Naive thymus-derived CD8-positive, alpha-beta T cell (primary cell): ENCODE data around the gene TTLL9. TPM values are rescaled to one million over a fixed set of nuclear protein-coding genes. Genes with fewer than 3 reads are reported as not detected.

ENCODE experiments used
- ATAC-seq, 2 donors: fragments of 150-1000 bp; cut with Tn5 transposase in 1 of 2; sonication (Bioruptor Pico), chemical (Tn5 transposase) in 1 of 2; 1 replicate in 1 of 2; 2 replicates in 1 of 2; pipeline ENCODE4 v1.10.0; 2021; ENCODE audit warnings: mild to moderate bottlenecking in 2 of 2, moderate library complexity in 2 of 2
- POLR2A ChIA-PET: fragments of 350-600 bp; sonication (Branson Sonifier 250); formaldehyde crosslinking; loops from one replicate; lab custom pipeline; 2021; ENCODE audit warnings: antibody characterized with exemption; lab: Charles Lee
- DNase-seq, 10 donors: peaks; one replicate each; pipeline versions ENCODE4 v3.0.0 to v3.0.0-alpha.2; 2020 to 2022
- H3K27ac Mint-ChIP-seq, 10 donors: one replicate each; pipeline ENCODE4 v1.8.0; 2020 to 2022; ENCODE audit warnings: mild to moderate bottlenecking in 10 of 10, mixed read lengths in 10 of 10, moderate library complexity in 4 of 10, inconsistent platforms in 1 of 10
- H3K27me3 Mint-ChIP-seq, 5 donors: one replicate each; pipeline ENCODE4 v1.8.0; 2021 to 2022; ENCODE audit warnings: mixed read lengths in 5 of 5
- H3K36me3 Mint-ChIP-seq, 3 donors: one replicate each; pipeline ENCODE4 v1.8.0; 2020 to 2022; ENCODE audit warnings: mixed read lengths in 3 of 3, mild to moderate bottlenecking in 2 of 3, inconsistent platforms in 1 of 3
- H3K4me1 Mint-ChIP-seq, 4 donors: one replicate each; pipeline ENCODE4 v1.8.0; 2021 to 2022; ENCODE audit warnings: mixed read lengths in 4 of 4
- H3K4me3 Mint-ChIP-seq, 10 donors: one replicate each; pipeline ENCODE4 v1.8.0; 2020 to 2022; ENCODE audit warnings: mild to moderate bottlenecking in 10 of 10, mixed read lengths in 10 of 10, moderate library complexity in 6 of 10, inconsistent platforms in 1 of 10
- H3K9me3 Mint-ChIP-seq, 9 donors: one replicate each; pipeline ENCODE4 v1.8.0; 2020 to 2022; ENCODE audit warnings: mixed read lengths in 9 of 9, mild to moderate bottlenecking in 3 of 9, inconsistent platforms in 1 of 9, moderate library complexity in 1 of 9
- polyA plus RNA-seq, 3 donors: library from polyadenylated mRNA; unstranded; fragments of 300-500 nt; fragmentation: Illumina TruSeq; gene quantifications; one replicate each; pipeline ENCODE4 v1.2.3, GENCODE V29; 2021
- total RNA-seq, 8 experiments: library from RNA in 2 of 8; stranded (reverse) in 2 of 8; gene quantifications; one replicate each; pipeline ENCODE4 v1.2.3 and lab custom pipeline; 2021 to 2026

The TTLL9 gene
- total and polyA plus RNA-seq, 5 experiments from 2014 or later = not detected

DNA sequence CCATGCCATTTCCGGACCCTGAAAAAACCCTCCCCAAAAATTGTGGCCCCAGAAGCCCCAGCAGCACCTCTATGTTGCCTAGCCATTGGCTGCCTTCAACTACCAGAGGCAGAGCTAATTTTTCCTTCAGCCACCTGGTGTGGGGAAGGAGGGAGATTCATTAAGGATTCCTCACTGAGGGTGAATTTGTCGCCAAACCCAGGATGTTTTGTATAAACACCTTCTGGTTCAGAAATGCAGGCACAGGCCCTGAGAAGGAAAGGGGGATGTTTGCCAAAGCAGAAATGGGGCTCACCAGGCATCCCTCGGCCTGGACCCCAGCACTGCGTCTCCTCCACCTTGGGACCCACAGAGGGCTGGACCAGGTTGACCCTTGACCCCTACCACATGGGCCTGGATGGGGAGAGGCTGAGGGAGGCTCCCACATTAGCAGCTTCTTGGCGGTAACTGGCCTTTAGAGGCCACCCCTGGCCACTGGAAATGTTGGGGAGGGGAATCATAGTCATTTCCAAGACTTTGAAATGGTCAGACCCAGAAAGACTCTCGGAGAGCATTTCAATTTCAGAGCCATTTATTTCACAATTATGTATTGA lies 83.2 kb downstream of the TTLL9 start:
- POLR2A ChIA-PET = no interaction called here
- Mint-ChIP-seq H3K9me3 (no peaks in the 10 kb centered on the region), H3K36me3 (peaks cover 0 to 12% (median 10%) of the 10 kb centered on the region in 3 donors), H3K4me1 (peaks cover 19 to 35% (median 32%) of the 10 kb centered on the region in 4 donors), H3K4me3 (peak overlapping the region in 1 of 10 donors; percentile 24), H3K27ac (no peak overlapping the region), H3K27me3 (peaks cover 8 to 18% (median 12%) of the 10 kb centered on the region in 5 donors)
- DNase-seq = no peak
- ATAC-seq = no peak

DNA sequence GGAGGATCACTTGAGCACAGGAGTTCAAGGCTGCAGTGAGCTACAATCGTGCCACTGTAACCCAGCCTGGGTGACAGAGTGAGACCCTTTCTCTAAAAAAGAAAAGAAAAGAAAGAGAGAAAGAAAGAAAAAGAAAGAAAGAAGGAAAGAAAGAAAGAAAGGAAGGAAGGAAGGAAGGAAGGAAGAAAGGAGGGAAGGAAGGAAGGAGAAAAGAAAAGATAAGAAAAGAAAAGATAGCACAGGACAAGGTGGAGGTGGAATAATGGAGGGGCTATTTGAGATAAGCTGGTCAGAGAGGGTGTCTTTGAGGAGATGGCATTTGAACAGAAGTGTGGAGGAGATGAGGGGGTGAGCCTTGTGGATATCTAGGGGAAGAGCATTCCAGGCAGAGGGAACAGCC lies 84.1 kb downstream of the TTLL9 start:
- H3K27ac Mint-ChIP-seq = peak overlapping the region in 1 of 10 donors; percentile 28
- DNase-seq (no peak), ATAC-seq (no peak)
- H3K36me3 Mint-ChIP-seq = peaks cover 0 to 6% (median 3%) of the 10 kb centered on the region in 3 donors
- no peaks in the 10 kb centered on the region for H3K9me3 Mint-ChIP-seq
- H3K4me1 Mint-ChIP-seq = peaks cover 14 to 27% (median 25%) of the 10 kb centered on the region in 4 donors
- POLR2A ChIA-PET = no interaction called here
- H3K4me3 Mint-ChIP-seq = no peak overlapping the region
- peaks cover 10 to 25% (median 18%) of the 10 kb centered on the region in 5 donors for H3K27me3 Mint-ChIP-seq

DNA sequence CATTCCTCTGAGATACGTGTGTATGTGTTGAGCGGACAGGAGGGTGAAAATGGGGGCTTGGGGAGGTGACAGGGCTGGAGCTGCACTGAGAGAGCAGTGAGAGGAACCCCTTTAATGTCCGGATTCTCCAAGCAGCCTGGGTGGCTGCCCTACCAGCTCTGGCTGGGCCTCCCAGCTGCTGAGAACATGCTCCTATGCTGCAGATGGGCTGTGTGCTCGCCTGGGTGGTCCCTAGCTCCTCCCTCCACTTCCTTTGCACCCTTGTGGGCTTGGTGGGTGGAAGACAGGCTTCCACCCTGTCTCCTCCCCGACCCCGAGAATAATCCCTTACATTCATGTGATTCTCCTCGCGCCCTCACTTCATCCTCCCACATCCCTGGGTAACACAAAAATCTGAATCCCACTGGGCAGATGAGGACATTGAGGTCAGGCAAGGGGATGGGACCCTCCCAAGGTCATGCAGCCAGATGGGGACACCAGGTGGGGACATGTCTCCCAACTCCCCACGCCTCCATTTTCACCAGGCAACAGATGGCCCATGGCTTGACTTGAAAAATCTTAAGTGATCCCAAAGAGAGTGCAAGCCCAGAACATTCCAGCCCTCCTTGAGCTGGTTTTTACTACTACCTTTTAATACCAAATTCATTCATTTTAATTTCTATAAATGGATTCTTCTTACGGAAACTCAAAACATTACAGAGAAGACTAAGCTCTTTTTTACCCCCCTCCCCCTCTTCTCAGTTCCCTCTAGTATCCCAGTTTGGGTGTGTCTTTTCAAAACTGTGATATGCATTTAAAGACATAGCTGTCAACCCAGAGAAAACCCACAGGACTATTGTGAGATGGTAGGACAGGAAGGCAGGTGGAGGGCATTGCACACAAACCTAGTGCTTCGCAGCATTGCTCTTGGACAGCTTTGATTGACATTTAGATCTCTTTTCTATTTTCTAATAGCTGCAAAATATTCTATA lies 86.4 kb downstream of the TTLL9 start:
- DNase-seq = no peak
- Mint-ChIP-seq H3K36me3 (no peaks in the 10 kb centered on the region), H3K4me1 (peaks cover under 1 to 5% (median 4%) of the 10 kb centered on the region in 4 donors), H3K4me3 (no peak overlapping the region), H3K27me3 (peaks cover 13 to 48% (median 36%) of the 10 kb centered on the region in 5 donors), H3K9me3 (no peaks in the 10 kb centered on the region), H3K27ac (no peak overlapping the region)
- ATAC-seq = no peak
- POLR2A ChIA-PET = no interaction called here

DNA sequence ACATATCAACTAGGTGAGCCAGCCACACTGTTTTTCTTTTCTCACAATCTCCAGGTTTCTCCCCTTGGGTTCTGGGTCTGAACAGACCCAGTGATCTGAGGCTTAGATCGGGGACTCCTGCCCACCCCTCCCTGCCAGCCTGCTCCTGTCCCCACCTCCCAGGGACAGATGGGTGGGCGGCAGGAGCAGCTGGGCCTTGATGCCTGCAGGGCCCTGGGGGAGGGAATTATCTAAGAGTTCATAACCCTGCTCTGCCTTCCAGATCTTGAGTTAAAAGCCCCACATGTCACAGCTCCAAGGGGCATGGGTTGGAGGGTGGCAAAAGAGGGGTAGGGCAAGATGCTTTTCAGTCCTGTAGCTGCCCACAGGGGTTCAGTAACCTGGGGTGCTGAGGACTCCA lies 92.3 kb downstream of the TTLL9 start:
- Mint-ChIP-seq H3K27me3 (peaks cover 18 to 88% (median 54%) of the 10 kb centered on the region in 5 donors), H3K4me1 (peaks cover 2 to 6% (median 4%) of the 10 kb centered on the region in 4 donors), H3K27ac (no peak overlapping the region), H3K36me3 (no peaks in the 10 kb centered on the region), H3K9me3 (no peaks in the 10 kb centered on the region), H3K4me3 (no peak overlapping the region)
- ATAC-seq = no peak
- no peak for DNase-seq
- POLR2A ChIA-PET = no interaction called here

DNA sequence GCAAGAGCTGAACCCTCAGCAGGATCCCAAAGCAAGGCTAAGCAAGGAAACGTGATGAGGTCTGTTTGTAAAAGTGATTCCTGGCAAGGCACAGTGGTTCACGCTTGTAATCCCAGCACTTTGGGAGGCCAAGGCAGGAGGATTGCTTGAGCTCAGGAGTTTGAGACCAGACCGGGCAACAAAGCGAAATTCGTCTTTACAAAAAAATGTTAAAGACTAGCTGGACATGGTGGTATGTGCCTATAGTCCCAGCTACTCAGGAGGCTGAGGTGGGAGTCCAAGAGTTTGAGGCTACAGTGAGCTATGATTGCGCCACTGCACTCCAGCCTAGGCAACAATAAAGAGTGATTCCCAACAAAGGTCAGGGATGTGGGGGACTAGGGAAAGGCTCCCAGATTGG lies 93.5 kb downstream of the TTLL9 start:
- no peaks in the 10 kb centered on the region for H3K36me3 Mint-ChIP-seq
- no peak overlapping the region for H3K27ac Mint-ChIP-seq
- POLR2A ChIA-PET = no interaction called here
- H3K4me3 Mint-ChIP-seq = no peak overlapping the region
- DNase-seq = no peak
- peaks cover 0 to 2% (median 0%) of the 10 kb centered on the region in 9 donors for H3K9me3 Mint-ChIP-seq
- H3K4me1 Mint-ChIP-seq = peaks cover 5 to 12% (median 7%) of the 10 kb centered on the region in 4 donors
- no peak for ATAC-seq
- H3K27me3 Mint-ChIP-seq = peaks cover 18 to 82% (median 52%) of the 10 kb centered on the region in 5 donors

DNA sequence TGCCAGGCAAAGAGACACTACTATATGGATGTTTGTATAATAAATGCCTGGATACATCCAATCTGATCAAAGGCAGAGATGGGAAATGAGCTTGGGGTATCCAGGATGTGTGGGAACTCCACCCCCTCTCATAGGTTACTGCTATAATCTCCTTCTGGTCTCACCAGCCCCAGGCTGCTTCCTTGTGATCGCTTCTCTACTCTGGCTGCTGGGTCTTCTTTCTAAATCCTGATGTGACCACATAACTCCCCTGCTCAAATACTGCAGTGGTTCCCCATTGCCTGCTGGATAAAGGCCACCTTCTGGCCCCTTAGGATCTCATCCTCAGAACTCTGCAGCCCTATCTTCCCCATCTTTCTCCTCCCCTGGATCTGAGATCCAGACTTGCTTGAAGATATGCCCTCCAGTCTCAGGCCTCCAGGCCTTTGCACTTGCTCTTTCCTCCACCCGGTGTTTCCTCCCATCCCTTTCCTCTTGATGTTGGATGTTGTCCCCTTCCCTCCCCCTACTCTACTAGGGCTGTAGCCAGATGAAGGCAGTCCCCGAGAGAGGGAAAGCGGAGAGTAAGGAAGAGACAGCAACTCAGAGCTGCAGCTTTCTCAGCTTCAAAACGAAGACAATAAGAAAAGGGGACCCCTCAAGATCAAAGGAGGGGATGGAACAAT lies 96.7 kb downstream of the TTLL9 start:
- no peaks in the 10 kb centered on the region for H3K36me3 Mint-ChIP-seq
- peak overlapping the region in 2 of 10 donors; percentile 5 to 38 for H3K27ac Mint-ChIP-seq
- peaks cover 0 to 2% (median 0%) of the 10 kb centered on the region in 9 donors for H3K9me3 Mint-ChIP-seq
- ATAC-seq (no peak), DNase-seq (no peak)
- H3K27me3 Mint-ChIP-seq = peaks cover 24 to 73% (median 58%) of the 10 kb centered on the region in 5 donors
- peak overlapping the region; percentile 41 to 84 (median 66) for H3K4me3 Mint-ChIP-seq
- H3K4me1 Mint-ChIP-seq = peaks cover 5 to 12% (median 7%) of the 10 kb centered on the region in 4 donors
- POLR2A ChIA-PET = interaction anchor here (0.6 kb wide), 1 partner anchor 356 kb away, joined by 3 read pairs; no protein-coding TSS in a partner anchor

DNA sequence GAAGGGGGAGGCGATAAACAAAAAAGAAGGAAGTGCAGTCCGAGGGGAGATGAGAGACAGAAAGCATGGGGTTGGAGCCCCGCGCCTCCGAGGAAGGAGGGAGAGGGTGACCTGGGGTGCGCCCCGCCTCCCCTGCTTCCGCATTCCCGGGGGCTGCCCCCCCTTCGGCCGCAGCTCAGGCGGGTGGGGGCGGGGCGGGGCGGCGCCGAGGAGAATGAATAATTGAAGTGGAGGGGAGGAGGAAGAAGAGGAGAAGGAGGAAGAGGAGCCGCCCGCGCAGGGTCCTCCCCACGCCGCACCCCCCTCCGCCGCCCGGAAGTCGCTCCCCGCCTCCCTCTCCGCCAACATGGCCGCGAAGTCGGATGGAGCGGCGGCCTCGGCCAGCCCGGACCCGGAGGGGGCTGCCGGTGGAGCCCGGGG lies 97.4 kb downstream of the TTLL9 start, which contains the start of gene XKR7:
Gene XKR7 (plus strand): TSS at position 322 of the 420 bp plus-strand sequence. CDS start 25 bp downstream, at position 347.
- POLR2A ChIA-PET = interaction anchor here (0.8 kb wide), 1 partner anchor 7 kb away, joined by 4 read pairs; no protein-coding TSS in a partner anchor
- Mint-ChIP-seq H3K9me3 (peaks cover 0 to 2% (median 0%) of the 10 kb centered on the region in 9 donors), H3K27me3 (peaks cover 24 to 73% (median 55%) of the 10 kb centered on the region in 5 donors), H3K4me1 (peaks cover 5 to 12% (median 7%) of the 10 kb centered on the region in 4 donors), H3K4me3 (peak within 1 kb of the TSS; percentile 78 to 93 (median 91)), H3K27ac (peak within 1 kb of the TSS in 3 of 10 donors; percentile 5 to 76 (median 38)), H3K36me3 (no peaks in the 10 kb centered on the region)
- ATAC-seq (peak; percentile 45 to 50), DNase-seq (peak in 2 of 10 donors; percentile 6 to 11)

DNA sequence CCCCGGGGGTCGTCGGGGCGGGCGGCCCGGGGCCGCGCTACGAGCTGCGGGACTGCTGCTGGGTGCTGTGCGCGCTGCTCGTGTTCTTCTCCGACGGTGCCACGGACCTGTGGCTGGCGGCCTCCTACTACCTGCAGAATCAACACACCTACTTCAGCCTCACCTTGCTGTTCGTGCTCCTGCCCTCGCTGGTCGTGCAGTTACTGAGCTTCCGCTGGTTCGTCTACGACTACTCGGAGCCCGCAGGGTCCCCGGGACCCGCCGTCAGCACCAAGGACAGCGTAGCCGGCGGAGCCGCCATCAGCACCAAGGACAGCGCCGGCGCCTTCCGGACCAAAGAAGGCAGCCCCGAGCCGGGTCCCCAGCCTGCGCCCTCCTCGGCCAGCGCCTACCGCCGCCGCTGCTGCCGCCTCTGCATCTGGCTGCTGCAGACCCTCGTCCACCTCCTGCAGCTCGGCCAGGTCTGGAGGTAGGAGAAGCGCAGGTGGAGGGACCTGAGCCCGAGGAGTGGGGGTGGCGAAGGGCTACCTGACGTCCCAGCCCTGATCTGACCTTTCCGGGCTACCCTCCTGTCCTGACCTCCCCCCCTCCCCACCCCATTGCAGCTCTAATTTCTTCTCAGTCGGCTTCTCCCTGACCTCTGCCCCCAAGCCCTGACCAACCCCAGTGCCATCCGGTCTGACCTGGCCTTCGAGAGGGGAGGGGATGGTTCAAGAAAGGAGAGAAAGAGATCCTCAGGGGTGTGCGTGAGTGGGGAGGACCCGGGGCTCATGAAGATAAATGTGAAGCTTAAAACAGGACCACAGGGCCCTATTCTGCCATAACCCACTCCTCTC lies 98.1 kb downstream of the TTLL9 start:
- no peaks in the 10 kb centered on the region for H3K36me3 Mint-ChIP-seq
- H3K4me1 Mint-ChIP-seq = peaks cover 5 to 12% (median 7%) of the 10 kb centered on the region in 4 donors
- peaks cover 0 to 2% (median 0%) of the 10 kb centered on the region in 9 donors for H3K9me3 Mint-ChIP-seq
- H3K27ac Mint-ChIP-seq = peak overlapping the region in 1 of 10 donors; percentile 76
- peak overlapping the region; percentile 78 to 93 (median 91) for H3K4me3 Mint-ChIP-seq
- ATAC-seq (peak; percentile 92 to 94), DNase-seq (peak; percentile 72 to 92 (median 88))
- POLR2A ChIA-PET = interaction anchor here (0.8 kb wide), 1 partner anchor 8 kb away, joined by 4 read pairs; no protein-coding TSS in a partner anchor
- H3K27me3 Mint-ChIP-seq = peaks cover 25 to 76% (median 57%) of the 10 kb centered on the region in 5 donors

DNA sequence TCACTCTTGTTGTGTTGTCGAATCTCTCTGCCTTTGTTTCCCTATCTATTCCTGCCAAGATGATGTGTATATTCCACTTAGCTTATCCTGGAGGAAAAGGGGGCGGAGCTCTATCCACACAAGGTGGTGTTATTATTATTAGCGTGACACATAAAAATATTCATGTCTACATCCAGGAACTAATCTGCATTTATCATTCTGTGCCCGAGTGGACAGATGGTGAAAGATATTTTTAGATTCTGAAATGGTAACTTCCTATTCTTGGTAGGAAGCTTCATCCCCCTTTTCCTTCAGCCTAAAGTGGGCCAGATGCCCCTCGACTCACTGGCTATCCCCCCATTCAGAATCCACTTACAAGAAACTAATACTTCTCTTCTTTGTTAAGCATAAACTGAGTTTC lies 99.6 kb downstream of the TTLL9 start:
- no peak for ATAC-seq
- POLR2A ChIA-PET = no interaction called here
- H3K36me3 Mint-ChIP-seq = no peaks in the 10 kb centered on the region
- H3K9me3 Mint-ChIP-seq = peaks cover 0 to 2% (median 0%) of the 10 kb centered on the region in 9 donors
- no peak overlapping the region for H3K27ac Mint-ChIP-seq
- peaks cover 23 to 73% (median 53%) of the 10 kb centered on the region in 5 donors for H3K27me3 Mint-ChIP-seq
- DNase-seq = no peak
- peak overlapping the region in 2 of 10 donors; percentile 18 to 41 for H3K4me3 Mint-ChIP-seq
- H3K4me1 Mint-ChIP-seq = peaks cover 5 to 12% (median 7%) of the 10 kb centered on the region in 4 donors

DNA sequence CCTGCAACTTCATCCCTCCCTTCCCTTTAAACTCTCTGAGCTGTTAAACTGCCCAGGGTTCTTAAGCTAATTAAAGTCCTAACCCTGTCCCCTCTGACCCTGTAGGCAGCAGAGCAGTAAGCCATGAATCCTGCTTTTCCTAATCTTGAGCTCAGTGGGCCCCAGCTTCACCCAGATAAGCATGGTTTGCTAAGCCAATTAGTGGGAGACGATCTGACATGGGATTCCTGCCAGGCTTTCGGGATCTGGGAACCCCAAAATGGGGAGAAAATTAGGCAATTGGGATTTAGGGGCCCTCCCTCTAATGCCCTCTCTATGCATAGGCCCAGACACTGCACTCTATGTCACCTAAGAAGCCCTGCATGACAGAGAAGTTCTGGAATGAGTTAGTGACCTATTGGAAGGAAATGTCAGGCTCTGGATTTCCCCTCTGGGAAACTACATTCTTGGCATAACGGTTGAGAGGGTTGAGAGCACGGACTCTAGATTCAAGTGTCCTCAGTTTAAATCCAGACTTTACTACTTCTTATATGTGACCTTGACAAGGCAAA lies 102.1 kb downstream of the TTLL9 start:
- Mint-ChIP-seq H3K4me3 (no peak overlapping the region), H3K27ac (no peak overlapping the region), H3K27me3 (peaks cover 30 to 71% (median 39%) of the 10 kb centered on the region in 5 donors), H3K36me3 (no peaks in the 10 kb centered on the region), H3K4me1 (peaks cover 2 to 6% (median 4%) of the 10 kb centered on the region in 4 donors), H3K9me3 (peaks cover 0 to 2% (median 0%) of the 10 kb centered on the region in 9 donors)
- ATAC-seq (no peak), DNase-seq (no peak)
- POLR2A ChIA-PET = no interaction called here

DNA sequence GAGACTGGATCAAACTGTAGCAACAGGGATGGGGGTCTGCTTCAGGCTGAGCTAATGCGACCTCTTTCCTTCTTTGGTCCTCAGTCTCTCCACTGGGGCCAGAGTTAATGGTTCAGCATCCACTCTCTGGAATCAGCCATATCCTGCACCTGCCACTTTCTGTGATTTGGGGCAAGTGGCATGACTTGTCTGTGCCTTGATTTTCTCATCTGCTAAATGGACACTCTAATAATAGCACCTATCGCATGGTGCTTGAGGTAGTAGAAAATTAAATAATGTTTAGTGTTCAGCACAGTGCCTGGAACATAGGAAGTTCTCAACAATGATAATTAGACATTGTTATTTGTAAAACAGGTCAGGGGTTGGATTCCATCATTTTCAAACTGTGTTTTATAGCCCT lies 103.9 kb downstream of the TTLL9 start:
- Mint-ChIP-seq H3K36me3 (no peaks in the 10 kb centered on the region), H3K4me3 (no peak overlapping the region), H3K9me3 (no peaks in the 10 kb centered on the region), H3K4me1 (no peaks in the 10 kb centered on the region), H3K27me3 (peaks cover 29 to 76% (median 35%) of the 10 kb centered on the region in 5 donors), H3K27ac (no peak overlapping the region)
- DNase-seq (no peak), ATAC-seq (no peak)
- POLR2A ChIA-PET = no interaction called here
